B cell (primary cell): ENCODE results near the gene RALGAPA2. TPM values are rescaled to one million over a fixed set of nuclear protein-coding genes. Genes with fewer than 3 reads are reported as not detected.

Source experiments
- ATAC-seq: fragments of 200-7000 bp; cut with Tn5 transposase; one replicate; pipeline ENCODE4 v1.10.0; 2021; ENCODE audit warnings: low read depth, mild to moderate bottlenecking, moderate number of reproducible peaks, moderate library complexity
- CTCF ChIA-PET: fragments of 350-600 bp; sonication (Branson Sonifier 250); formaldehyde crosslinking; loops from one replicate; lab custom pipeline; 2021; ENCODE audit warnings: antibody characterized with exemption, inconsistent platforms; lab: Charles Lee
- POLR2A ChIA-PET: fragments of 350-600 bp; sonication (Branson Sonifier 250); formaldehyde crosslinking; loops from one replicate; lab custom pipeline; 2021; ENCODE audit warnings: antibody characterized with exemption; lab: Charles Lee
- DNase-seq: peaks from one replicate; pipeline ENCODE4 v3.0.0; 2013
- H2AFZ ChIP-seq: 2 replicates; pipeline ENCODE4 v1.6.1; 2012; ENCODE audit warnings: mild to moderate bottlenecking, low read depth, low read length; ENCODE audit not compliant: insufficient read depth, poor library complexity, severe bottlenecking
- H3K27ac ChIP-seq, 2 donors: 1 replicate in 1 of 2; 2 replicates in 1 of 2; pipeline ENCODE4 v1.5.1; 2012 to 2013; ENCODE audit warnings: low read length in 2 of 2, mild to moderate bottlenecking in 2 of 2, moderate library complexity in 1 of 2
- H3K27me3 ChIP-seq, 4 experiments: fragments of 200-600 bp in 1 of 4; sonication (generic) in 1 of 4; replicated peaks in 1 of 4; 1 replicate in 2 of 4; 2 replicates in 2 of 4; pipeline versions ENCODE4 v1.6.1 to v1.7.0; 2013 to 2016; ENCODE audit warnings: low read length in 3 of 4, mild to moderate bottlenecking in 2 of 4, mixed read lengths in 1 of 4, moderate library complexity in 1 of 4; ENCODE audit not compliant: insufficient read depth in 4 of 4, control insufficient read depth in 3 of 4; ENCODE audit errors: control extremely low read depth in 1 of 4
- H3K36me3 ChIP-seq, 2 experiments: replicated peaks in 1 of 2; 1 replicate in 1 of 2; 2 replicates in 1 of 2; pipeline versions ENCODE4 v1.6.1 to v1.7.1; 2013; ENCODE audit warnings: low read length in 1 of 2; ENCODE audit not compliant: insufficient read depth in 2 of 2, control insufficient read depth in 1 of 2; ENCODE audit errors: control extremely low read depth in 1 of 2, extremely low read depth in 1 of 2
- H3K4me1 ChIP-seq, 2 donors: fragments of 200-600 bp in 1 of 2; sonication (generic) in 1 of 2; 1 replicate in 1 of 2; 2 replicates in 1 of 2; pipeline versions ENCODE4 v1.5.1 to v1.6.1; 2013 to 2017; ENCODE audit warnings: low read length in 2 of 2; ENCODE audit not compliant: control insufficient read depth in 2 of 2, insufficient read depth in 2 of 2
- H3K4me2 ChIP-seq: replicated peaks from 2 replicates; pipeline ENCODE3; 2012; ENCODE audit warnings: mild to moderate bottlenecking, low read depth, low read length; ENCODE audit not compliant: poor library complexity, severe bottlenecking
- H3K4me3 ChIP-seq, 5 experiments: fragments of 200-600 bp in 1 of 5; sonication (generic) in 1 of 5; 1 replicate in 3 of 5; 2 replicates in 2 of 5; pipeline versions ENCODE4 v1.5.1 to v1.7.0; 2011 to 2016; ENCODE audit warnings: low read length in 4 of 5, mild to moderate bottlenecking in 4 of 5, low read depth in 2 of 5, control low read depth in 1 of 5, moderate library complexity in 1 of 5; ENCODE audit not compliant: insufficient read depth in 1 of 5; ENCODE audit errors: control extremely low read depth in 1 of 5, extremely low read depth in 1 of 5
- H3K79me2 ChIP-seq: fragments of 200-600 bp; sonication (generic); one replicate; pipeline ENCODE4 v1.6.0; 2016; ENCODE audit warnings: low read length; ENCODE audit not compliant: control insufficient read depth, insufficient read depth
- H3K9ac ChIP-seq: fragments of 200-600 bp; sonication (generic); 2 replicates; pipeline ENCODE4 v1.6.1; 2017; ENCODE audit warnings: mild to moderate bottlenecking, low read length, moderate library complexity
- H3K9me3 ChIP-seq, 3 donors: one replicate each; pipeline versions ENCODE4 v1.6.1 to v1.7.1; 2013; ENCODE audit warnings: low read length in 2 of 3; ENCODE audit not compliant: control insufficient read depth in 2 of 3, insufficient read depth in 1 of 3; ENCODE audit errors: control extremely low read depth in 1 of 3
- H4K20me1 ChIP-seq: 2 replicates; pipeline ENCODE4 v1.6.0; 2012; ENCODE audit warnings: mild to moderate bottlenecking, low read length; ENCODE audit not compliant: insufficient read depth, control insufficient read depth, poor library complexity, severe bottlenecking
- H3K27ac Mint-ChIP-seq: one replicate; pipeline ENCODE4 v1.8.0; 2021; ENCODE audit warnings: mixed read lengths
- H3K27me3 Mint-ChIP-seq: one replicate; pipeline ENCODE4 v1.8.0; 2021; ENCODE audit warnings: mixed read lengths
- H3K4me1 Mint-ChIP-seq: one replicate; pipeline ENCODE4 v1.8.0; 2021; ENCODE audit warnings: mixed read lengths
- H3K4me3 Mint-ChIP-seq: one replicate; pipeline ENCODE4 v1.8.0; 2021; ENCODE audit warnings: mixed read lengths
- H3K9me3 Mint-ChIP-seq: one replicate; pipeline ENCODE4 v1.8.0; 2022; ENCODE audit warnings: mixed read lengths; ENCODE audit not compliant: insufficient read depth
- EZH2 ChIP-seq: IDR thresholded peaks from 2 replicates; pipeline ENCODE4 v1.6.1; 2012; ENCODE audit warnings: borderline replicate concordance, low read depth, mild to moderate bottlenecking, moderate library complexity, low read length; ENCODE audit not compliant: insufficient read depth, poor library complexity, severe bottlenecking
- WGBS: methylation state at CpG from one replicate; pipeline ENCODE4 v1.1.5; 2013; ENCODE audit warnings: missing lambda C conversion rate; ENCODE audit not compliant: insufficient coverage; 5-methylcytosine and 5-hydroxymethylcytosine counted together
- intact Hi-C: fragments of 100-400 bp; cut with micrococcal nuclease; formaldehyde crosslinking; loops from one replicate; pipeline ENCODE4 v1.10.0; 2022
- polyA plus RNA-seq: library from polyadenylated mRNA; depleted of rRNA; stranded (reverse); fragments of >200 nt; gene quantifications from 2 replicates; pipeline ENCODE4 v1.2.3, GENCODE V29; 2012
- total RNA-seq, 2 donors: library from RNA; stranded (reverse); fragments of 120-200 nt in 1 of 2; gene quantifications; 1 replicate in 1 of 2; 2 replicates in 1 of 2; pipeline versions ENCODE4 v1.2.3 to v1.2.4, GENCODE V29; 2013 to 2022
- TF ChIP-seq, protein P1 (sequence below): fragments of 200-600 bp; IDR thresholded peaks from one replicate; pipeline ENCODE4 v1.8.0; 2022; ENCODE audit warnings: antibody characterized with exemption, mild to moderate bottlenecking

The RALGAPA2 gene
- total and polyA plus RNA-seq, 2 donors (not counting 1 experiment from before 2014, with no cell fraction given) = 6.4 to 33.1 TPM

DNA sequence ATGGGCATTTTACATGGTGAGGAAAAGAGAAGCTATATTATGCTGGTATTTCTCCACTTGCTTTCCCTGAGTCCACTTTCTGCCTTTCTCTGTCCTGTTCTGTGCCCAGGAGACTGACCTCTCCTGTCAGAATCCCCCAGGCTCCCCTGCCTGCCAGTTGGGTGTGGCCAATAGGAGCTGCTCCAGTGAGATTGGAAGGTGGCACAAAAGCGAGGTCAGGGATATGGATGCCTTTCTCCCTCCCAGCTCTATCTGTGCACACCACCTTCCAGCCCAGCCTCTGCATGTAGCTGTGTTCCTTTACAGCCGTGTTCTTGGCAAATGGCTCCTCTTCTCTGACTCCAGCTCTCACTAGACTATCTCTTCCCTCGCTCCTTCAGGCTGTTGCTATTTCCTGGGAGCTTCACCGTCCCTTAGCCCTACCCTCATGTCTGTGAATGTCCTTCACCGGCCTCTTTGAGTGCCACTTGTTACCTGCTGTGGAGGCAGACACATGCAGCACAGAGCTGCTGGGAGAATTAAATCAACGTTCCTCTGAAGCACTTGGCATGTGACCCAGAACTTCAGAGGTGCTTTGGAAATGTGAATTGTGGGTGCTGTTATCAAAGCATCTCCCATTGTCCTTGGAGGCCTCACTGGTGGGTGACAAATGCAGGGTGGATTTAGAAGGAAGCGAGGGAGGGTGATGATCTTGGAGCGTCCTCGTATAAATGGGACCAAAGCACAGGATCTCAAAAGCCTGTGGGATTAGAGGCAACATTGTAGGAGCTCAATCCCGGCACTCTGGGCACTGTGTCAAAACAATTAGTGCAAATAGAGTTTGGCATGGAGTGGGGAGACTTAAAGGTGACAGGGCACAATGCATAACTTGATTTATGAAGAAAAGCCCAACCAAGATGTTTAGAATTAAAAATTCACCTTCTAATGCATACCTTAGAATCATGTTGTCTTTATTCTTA is 28.9 kb upstream of the RALGAPA2 start:
- ChIA-PET CTCF (no interaction called here), POLR2A (no interaction called here)
- Mint-ChIP-seq H3K27ac (no peak overlapping the region), H3K4me3 (no peak overlapping the region), H3K4me1 (peaks cover 11% of the 10 kb centered on the region), H3K9me3 (no peaks in the 10 kb centered on the region), H3K27me3 (peaks cover 18% of the 10 kb centered on the region)
- DNase-seq = no peak
- Histone ChIP-seq H3K27me3 (no peaks in the 10 kb centered on the region), H3K4me1 (peaks cover 7 to 13% of the 10 kb centered on the region in 2 donors), H3K9ac (no peak overlapping the region), H2AFZ (no peak overlapping the region), H4K20me1 (no peaks in the 10 kb centered on the region), H3K4me3 (no peak overlapping the region), H3K79me2 (no peaks in the 10 kb centered on the region), H3K9me3 (no peaks in the 10 kb centered on the region), H3K4me2 (no peak overlapping the region), H3K27ac (no peak overlapping the region), H3K36me3 (no peaks in the 10 kb centered on the region)
- no peak for ATAC-seq
- intact Hi-C loops = no loop called here
- TF ChIP-seq, protein P1, sequence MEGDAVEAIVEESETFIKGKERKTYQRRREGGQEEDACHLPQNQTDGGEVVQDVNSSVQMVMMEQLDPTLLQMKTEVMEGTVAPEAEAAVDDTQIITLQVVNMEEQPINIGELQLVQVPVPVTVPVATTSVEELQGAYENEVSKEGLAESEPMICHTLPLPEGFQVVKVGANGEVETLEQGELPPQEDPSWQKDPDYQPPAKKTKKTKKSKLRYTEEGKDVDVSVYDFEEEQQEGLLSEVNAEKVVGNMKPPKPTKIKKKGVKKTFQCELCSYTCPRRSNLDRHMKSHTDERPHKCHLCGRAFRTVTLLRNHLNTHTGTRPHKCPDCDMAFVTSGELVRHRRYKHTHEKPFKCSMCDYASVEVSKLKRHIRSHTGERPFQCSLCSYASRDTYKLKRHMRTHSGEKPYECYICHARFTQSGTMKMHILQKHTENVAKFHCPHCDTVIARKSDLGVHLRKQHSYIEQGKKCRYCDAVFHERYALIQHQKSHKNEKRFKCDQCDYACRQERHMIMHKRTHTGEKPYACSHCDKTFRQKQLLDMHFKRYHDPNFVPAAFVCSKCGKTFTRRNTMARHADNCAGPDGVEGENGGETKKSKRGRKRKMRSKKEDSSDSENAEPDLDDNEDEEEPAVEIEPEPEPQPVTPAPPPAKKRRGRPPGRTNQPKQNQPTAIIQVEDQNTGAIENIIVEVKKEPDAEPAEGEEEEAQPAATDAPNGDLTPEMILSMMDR = no peak
- no peak for TF ChIP-seq EZH2
- WGBS = 87% methylated on average over 9 of the region's 10 CpGs

GRCh38 chr20:20740541-20740940 is 28.1 kb upstream of the RALGAPA2 start:
- intact Hi-C loops = no loop called here
- peaks cover 18% of the 10 kb centered on the region for H3K27me3 Mint-ChIP-seq
- no peaks in the 10 kb centered on the region for H4K20me1 ChIP-seq
- H3K4me1 Mint-ChIP-seq = peaks cover 11% of the 10 kb centered on the region
- no peak overlapping the region for H3K9ac ChIP-seq
- H3K4me3 ChIP-seq = no peak overlapping the region
- H3K4me2 ChIP-seq = no peak overlapping the region
- no peaks in the 10 kb centered on the region for H3K9me3 ChIP-seq
- no peak overlapping the region for H3K27ac Mint-ChIP-seq
- no peak overlapping the region for H3K27ac ChIP-seq
- CTCF ChIA-PET = no interaction called here
- no peaks in the 10 kb centered on the region for H3K79me2 ChIP-seq
- ATAC-seq (no peak), DNase-seq (no peak)
- H3K27me3 ChIP-seq = no peaks in the 10 kb centered on the region
- 78% methylated on average over 4 of the region's 4 CpGs for WGBS
- POLR2A ChIA-PET = no interaction called here
- no peaks in the 10 kb centered on the region for H3K36me3 ChIP-seq
- H3K4me3 Mint-ChIP-seq = no peak overlapping the region
- no peaks in the 10 kb centered on the region for H3K9me3 Mint-ChIP-seq
- H2AFZ ChIP-seq = no peak overlapping the region
- TF ChIP-seq EZH2 = no peak
- TF ChIP-seq, protein P1 = no peak
- H3K4me1 ChIP-seq = peaks cover 7 to 13% of the 10 kb centered on the region in 2 donors
